ENCODE data around the gene STXBP1. TPM values are rescaled to one million over a fixed set of nuclear protein-coding genes. Genes with fewer than 3 reads are reported as not detected.

Gene STXBP1
- total and polyA plus RNA-seq, 2 of the 4 experiments (the other 2 are of a cell fraction), result 15.8 to 22.6 TPM

DNA sequence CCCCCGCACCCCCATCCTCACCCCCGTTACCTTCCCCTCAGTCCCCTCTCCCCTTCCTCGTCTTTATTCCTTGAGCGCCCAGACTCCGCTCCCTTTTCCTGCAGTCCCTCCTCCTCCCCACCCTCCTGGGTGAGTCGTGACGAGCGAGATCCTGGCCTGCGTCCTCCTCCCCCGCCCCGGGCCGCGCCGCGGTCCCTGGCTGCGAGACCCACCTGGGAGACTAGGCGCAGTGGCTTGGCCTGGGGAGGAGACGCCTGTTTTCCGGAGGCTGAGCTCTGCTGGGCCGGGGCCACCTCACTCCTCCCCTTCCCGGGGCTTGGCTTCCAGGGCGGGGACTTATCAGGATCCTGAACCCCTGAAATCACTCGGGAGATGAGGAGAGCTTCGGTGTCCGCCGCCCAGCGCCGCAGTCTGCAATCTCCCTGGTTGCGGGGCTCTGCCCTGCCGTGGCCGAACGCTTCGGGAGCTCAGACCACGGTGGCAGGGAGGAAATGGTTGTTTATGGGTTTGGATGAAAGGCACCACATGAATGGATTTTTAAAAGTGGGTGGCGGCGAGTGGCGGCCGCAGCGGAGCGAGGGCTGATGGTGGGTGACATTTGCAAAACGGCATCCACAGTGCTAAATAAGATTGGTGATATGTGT is 984 bp downstream of the STXBP1 start:
- Histone ChIP-seq H3K4ac (ENCODE audit: low read depth, low read length) (peak overlapping the region; percentile 66), H3K36me3 (ENCODE audit: control insufficient read depth, insufficient read depth, low read length) (no peaks in the 10 kb centered on the region), H3K9ac (ENCODE audit: low read depth, low read length) (peak overlapping the region; percentile 87), H2BK5ac (ENCODE audit: low read depth, low read length, poor library complexity, severe bottlenecking) (peak overlapping the region; percentile 62), H3K27me3 (ENCODE audit: control insufficient read depth, insufficient read depth, low read length) (no peaks in the 10 kb centered on the region), H4K20me1 (ENCODE audit: insufficient read depth, low read length) (peaks cover 8% of the 10 kb centered on the region), H3K9me3 (ENCODE audit: control insufficient read depth, insufficient read depth, low read length) (no peaks in the 10 kb centered on the region), H3K14ac (replicated peaks; ENCODE audit: low read depth, low read length) (peak overlapping the region; percentile 73; the same call in 1 of the 2 replicates), H3K4me2 (ENCODE audit: low read depth, low read length) (peak overlapping the region; percentile 82), H4K91ac (ENCODE audit: insufficient read depth, low read depth, low read length) (peak overlapping the region; percentile 27; the same call in 1 of the 2 replicates), H2BK120ac (ENCODE audit: low read depth, low read length) (peak overlapping the region; percentile 27; the same call in 1 of the 2 replicates), H2BK20ac (ENCODE audit: low read depth, low read length) (no peak overlapping the region), H3K23ac (ENCODE audit: low read depth, low read length) (peak overlapping the region; percentile 58), H3K56ac (ENCODE audit: extremely low read depth, insufficient read depth, low read length) (peak overlapping the region; percentile 64; the same call in 1 of the 2 replicates), H3K27ac (ENCODE audit: insufficient read depth, low read length) (peak overlapping the region; percentile 76), H2BK15ac (ENCODE audit: low read depth, low read length) (0 out of 3 replicates have a peak overlapping the region, but pooled peaks have one; percentile 9), H4K5ac (ENCODE audit: low read depth, low read length) (peak overlapping the region; percentile 25; the same call in 1 of the 2 replicates), H2AFZ (replicated peaks; ENCODE audit: low read length, poor library complexity) (peak overlapping the region; percentile 97), H3K9me1 (ENCODE audit: insufficient read depth, low read length) (no peaks in the 10 kb centered on the region), H3K4me1 (ENCODE audit: control insufficient read depth, insufficient read depth, low read length) (peaks cover 7% of the 10 kb centered on the region), H3K18ac (ENCODE audit: low read depth, low read length) (peak overlapping the region; percentile 32; the same call in 1 of the 2 replicates), H3K79me1 (ENCODE audit: low read depth in 1 of 2, low read length in 2 of 2) (peaks cover 11 to 32% of the 10 kb centered on the region in 2 experiments), H3K4me3 (ENCODE audit: insufficient read depth, low read depth, low read length) (peak overlapping the region; percentile 97), H2AK9ac (replicated peaks; ENCODE audit: low read depth, low read length, poor library complexity) (peak overlapping the region; percentile 97), H4K8ac (ENCODE audit: low read depth in 2 of 2, low read length in 2 of 2) (peak overlapping the region in 1 of 2 experiments; percentile 75; a peak in 2 of 4 replicates), H2AK5ac (ENCODE audit: low read depth, low read length) (peak overlapping the region; percentile 17; the same call in 1 of the 2 replicates)
- ATAC-seq (ENCODE audit: low read depth), result peak; percentile 54
- 1% methylated on average over 14 of the region's 41 CpGs; no CpG with 5 or more reads in 1 of the 2 experiments for WGBS, 2 experiments (ENCODE audit: extremely low coverage in 2 of 2, insufficient read length in 1 of 2)
- ChIA-PET CTCF (interaction anchor here (0.6 to 1.6 kb wide), 2 partner anchors 13 to 122 kb away, joined by 3 to 8 read pairs; partner anchors contain the start of gene TOR2A), POLR2A (ENCODE audit: unreplicated experiment) (no interaction called here)
- BruUV-seq (replicated peaks), result no TSS peak
- intact Hi-C loops (cut with micrococcal nuclease), result loop anchor here (1.0 to 10.0 kb wide), 3 partner anchors 34 to 302 kb away; partner anchors contain the start of genes ST6GALNAC4 and TOR2A
- in situ Hi-C loops (cut with MboI; ENCODE audit: low sequenced_read_pairs), result no loop called here
- dilution Hi-C loops (cut with HindIII; ENCODE audit: low sequenced_read_pairs, unreplicated experiment), result no loop called here
- peak; percentile 57 for DNase-seq
- TF ChIP-seq MAFK (IDR thresholded peaks at IDR 0.05; ENCODE audit: low read depth, low read length), result no peak
- peak; percentile 84 for TF ChIP-seq MAZ (IDR thresholded peaks at IDR 0.05; ENCODE audit: borderline replicate concordance, low read depth, low read length)
- TF ChIP-seq MXI1 (IDR thresholded peaks at IDR 0.05; ENCODE audit: borderline replicate concordance, low read depth, low read length), result no peak
- TF ChIP-seq RFX5 (IDR thresholded peaks at IDR 0.05; ENCODE audit: low read depth, low read length), result no peak
- no peak for TF ChIP-seq BHLHE40 (IDR thresholded peaks at IDR 0.05; ENCODE audit: low read depth, low read length)
- TF ChIP-seq SMC3 (IDR thresholded peaks at IDR 0.05; ENCODE audit: low read depth, low read length), result no peak
- TF ChIP-seq, protein P1, sequence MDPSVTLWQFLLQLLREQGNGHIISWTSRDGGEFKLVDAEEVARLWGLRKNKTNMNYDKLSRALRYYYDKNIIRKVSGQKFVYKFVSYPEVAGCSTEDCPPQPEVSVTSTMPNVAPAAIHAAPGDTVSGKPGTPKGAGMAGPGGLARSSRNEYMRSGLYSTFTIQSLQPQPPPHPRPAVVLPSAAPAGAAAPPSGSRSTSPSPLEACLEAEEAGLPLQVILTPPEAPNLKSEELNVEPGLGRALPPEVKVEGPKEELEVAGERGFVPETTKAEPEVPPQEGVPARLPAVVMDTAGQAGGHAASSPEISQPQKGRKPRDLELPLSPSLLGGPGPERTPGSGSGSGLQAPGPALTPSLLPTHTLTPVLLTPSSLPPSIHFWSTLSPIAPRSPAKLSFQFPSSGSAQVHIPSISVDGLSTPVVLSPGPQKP (IDR thresholded peaks at IDR 0.05; ENCODE audit: borderline replicate concordance, low read depth, low read length), result no peak
- no peak for TF ChIP-seq USF2 (IDR thresholded peaks at IDR 0.05; ENCODE audit: low read depth, low read length)
- 0 out of 2 replicates have a peak, but pooled peaks have one; percentile 60 for TF ChIP-seq CHD1 (IDR thresholded peaks at IDR 0.05; ENCODE audit: low read depth, low read length)
- TF ChIP-seq RAD21 (IDR thresholded peaks at IDR 0.05; ENCODE audit: low read length), result no peak
- no peak for TF ChIP-seq FOS (IDR thresholded peaks at IDR 0.05; ENCODE audit: low read depth, low read length)
- no peak for TF ChIP-seq NFE2L2 (IDR thresholded peaks at IDR 0.05; ENCODE audit: low read depth, low read length)
- TF ChIP-seq RCOR1 (IDR thresholded peaks at IDR 0.05; ENCODE audit: insufficient replicate concordance, low read length), result no peak
- TF ChIP-seq POLR2A (IDR thresholded peaks at IDR 0.05; ENCODE audit: low read depth, low read length), result peak; percentile 43; the same call in 1 of the 2 replicates
- TF ChIP-seq CEBPB (IDR thresholded peaks at IDR 0.05; ENCODE audit: low read depth, low read length), result no peak
